ENCODE measurements around the gene PLEKHN1.

GRCh38 chr1:950268-950667, 16.0 kb upstream of the PLEKHN1 start:
- TF ChIP-seq ZNF112 (tag by site-specific recombination; IDR thresholded peaks at IDR 0.05) (no peak), ZNF292 (tag by site-specific recombination; IDR thresholded peaks at IDR 0.05; ENCODE audit: borderline replicate concordance, low read depth) (no peak)
- TF ChIP-seq, protein P1, sequence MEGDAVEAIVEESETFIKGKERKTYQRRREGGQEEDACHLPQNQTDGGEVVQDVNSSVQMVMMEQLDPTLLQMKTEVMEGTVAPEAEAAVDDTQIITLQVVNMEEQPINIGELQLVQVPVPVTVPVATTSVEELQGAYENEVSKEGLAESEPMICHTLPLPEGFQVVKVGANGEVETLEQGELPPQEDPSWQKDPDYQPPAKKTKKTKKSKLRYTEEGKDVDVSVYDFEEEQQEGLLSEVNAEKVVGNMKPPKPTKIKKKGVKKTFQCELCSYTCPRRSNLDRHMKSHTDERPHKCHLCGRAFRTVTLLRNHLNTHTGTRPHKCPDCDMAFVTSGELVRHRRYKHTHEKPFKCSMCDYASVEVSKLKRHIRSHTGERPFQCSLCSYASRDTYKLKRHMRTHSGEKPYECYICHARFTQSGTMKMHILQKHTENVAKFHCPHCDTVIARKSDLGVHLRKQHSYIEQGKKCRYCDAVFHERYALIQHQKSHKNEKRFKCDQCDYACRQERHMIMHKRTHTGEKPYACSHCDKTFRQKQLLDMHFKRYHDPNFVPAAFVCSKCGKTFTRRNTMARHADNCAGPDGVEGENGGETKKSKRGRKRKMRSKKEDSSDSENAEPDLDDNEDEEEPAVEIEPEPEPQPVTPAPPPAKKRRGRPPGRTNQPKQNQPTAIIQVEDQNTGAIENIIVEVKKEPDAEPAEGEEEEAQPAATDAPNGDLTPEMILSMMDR (tag by site-specific recombination; IDR thresholded peaks at IDR 0.05): no peak

All from HEK293 (cell line).